Skeletal muscle tissue (tissue), 4 donors: Measurements from ENCODE around the gene TOR4A. TPM values are rescaled to one million over a fixed set of nuclear protein-coding genes. Genes with fewer than 3 reads are reported as not detected.

Source experiments
- H3K27ac ChIP-seq: one replicate; pipeline ENCODE4 v1.7.0; 2013; ENCODE audit warnings: mild to moderate bottlenecking, low read depth, low read length, inconsistent platforms
- H3K27me3 ChIP-seq, 3 donors: one replicate each; pipeline ENCODE4 v1.7.0; 2013; ENCODE audit warnings: low read length in 3 of 3; ENCODE audit not compliant: control insufficient read depth in 3 of 3, insufficient read depth in 3 of 3
- H3K36me3 ChIP-seq, 3 donors: one replicate each; pipeline ENCODE4 v1.7.0; 2013; ENCODE audit warnings: low read length in 3 of 3; ENCODE audit not compliant: control insufficient read depth in 3 of 3, insufficient read depth in 3 of 3
- H3K4me1 ChIP-seq, 3 donors: one replicate each; pipeline ENCODE4 v1.7.0; 2013; ENCODE audit warnings: low read length in 3 of 3, mild to moderate bottlenecking in 3 of 3; ENCODE audit not compliant: control insufficient read depth in 3 of 3, insufficient read depth in 3 of 3
- H3K4me3 ChIP-seq, 3 donors: one replicate each; pipeline ENCODE4 v1.7.0; 2013; ENCODE audit warnings: low read length in 3 of 3
- H3K9ac ChIP-seq, 3 donors: one replicate each; pipeline ENCODE4 v1.7.0; 2013; ENCODE audit warnings: low read length in 3 of 3, mild to moderate bottlenecking in 3 of 3, moderate library complexity in 2 of 3, low read depth in 1 of 3
- H3K9me3 ChIP-seq, 3 donors: one replicate each; pipeline ENCODE4 v1.7.0; 2013; ENCODE audit warnings: low read length in 3 of 3; ENCODE audit not compliant: control insufficient read depth in 3 of 3
- total RNA-seq: library from RNA; depleted of rRNA; stranded (reverse); fragments of >200 nt; gene quantifications from one replicate; pipeline ENCODE4 v1.2.3, GENCODE V29; 2014
- donor health status: Osteomylitis.

TOR4A gene
- total RNA-seq, 1 donor from 2014 or later: 2.1 TPM

DNA sequence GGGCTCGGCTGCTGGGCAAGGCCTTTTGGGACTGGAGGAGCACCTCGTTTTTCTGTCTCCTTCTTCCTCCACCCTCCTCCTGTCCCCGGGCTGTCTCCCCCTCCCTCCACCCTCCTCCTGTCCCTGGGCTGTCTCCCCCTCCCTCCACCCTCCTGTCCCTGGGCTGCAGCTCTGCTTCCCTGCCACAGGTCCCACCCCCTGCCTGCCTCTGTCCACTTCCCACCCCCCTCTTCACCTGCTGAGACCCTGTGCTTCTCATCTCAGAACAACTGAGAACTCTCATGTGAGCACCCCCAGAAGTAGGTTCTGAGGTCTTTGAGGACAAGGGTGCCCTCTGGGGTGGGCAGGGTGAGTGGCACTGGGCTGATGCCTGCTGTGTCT, 5.8 kb upstream of the TOR4A start:
- Histone ChIP-seq H3K9me3 (no peaks in the 10 kb centered on the region), H3K4me1 (peaks cover 25 to 47% (median 40%) of the 10 kb centered on the region in 3 donors), H3K36me3 (peaks cover 28 to 34% (median 28%) of the 10 kb centered on the region in 3 donors), H3K4me3 (no peak overlapping the region), H3K9ac (no peak overlapping the region), H3K27ac (no peak overlapping the region), H3K27me3 (peaks cover 3 to 15% (median 12%) of the 10 kb centered on the region in 3 donors)

GRCh38 chr9:137272241-137273094, 5.1 kb upstream of the TOR4A start:
- H3K9me3 ChIP-seq: no peaks in the 10 kb centered on the region
- no peak overlapping the region for H3K27ac ChIP-seq
- peaks cover 6 to 19% (median 17%) of the 10 kb centered on the region in 3 donors for H3K27me3 ChIP-seq
- peaks cover 22 to 29% (median 25%) of the 10 kb centered on the region in 3 donors for H3K36me3 ChIP-seq
- H3K4me1 ChIP-seq: peaks cover 33 to 55% (median 47%) of the 10 kb centered on the region in 3 donors
- no peak overlapping the region for H3K9ac ChIP-seq
- H3K4me3 ChIP-seq: no peak overlapping the region

DNA sequence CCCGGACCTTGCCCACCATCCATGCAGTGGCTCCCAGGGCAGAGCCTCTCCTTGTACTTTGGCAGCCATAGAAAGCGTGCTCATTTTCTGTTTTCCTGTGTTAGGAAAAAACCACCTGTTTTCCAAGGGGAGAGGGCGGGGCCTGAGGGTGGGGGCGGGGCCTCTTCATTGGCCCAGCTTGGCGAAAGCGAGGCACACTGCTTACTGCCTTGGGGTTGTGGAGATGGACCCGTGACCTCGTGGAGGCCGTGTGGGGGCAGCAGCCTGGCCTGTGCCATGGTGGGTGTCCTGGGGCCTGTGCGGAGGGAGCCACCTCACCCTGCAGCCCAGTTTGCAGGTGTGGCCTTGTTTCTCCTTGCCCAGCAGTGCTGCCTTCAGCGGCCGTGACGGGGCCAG, 4.4 kb upstream of the TOR4A start:
- H3K4me1 ChIP-seq: peaks cover 35 to 50% (median 45%) of the 10 kb centered on the region in 3 donors
- H3K27me3 ChIP-seq: peaks cover 9 to 25% (median 17%) of the 10 kb centered on the region in 3 donors
- H3K4me3 ChIP-seq: no peak overlapping the region
- H3K9me3 ChIP-seq: no peaks in the 10 kb centered on the region
- no peak overlapping the region for H3K27ac ChIP-seq
- H3K36me3 ChIP-seq: peaks cover 22 to 24% (median 22%) of the 10 kb centered on the region in 3 donors
- no peak overlapping the region for H3K9ac ChIP-seq

GRCh38 chr9:137273611-137274320, 3.8 kb upstream of the TOR4A start:
- H3K27ac ChIP-seq: no peak overlapping the region
- H3K4me1 ChIP-seq: peaks cover 30 to 44% (median 38%) of the 10 kb centered on the region in 3 donors
- peaks cover 13 to 27% (median 17%) of the 10 kb centered on the region in 3 donors for H3K27me3 ChIP-seq
- no peak overlapping the region for H3K4me3 ChIP-seq
- peak overlapping the region in 1 of 3 donors; percentile 45 for H3K9ac ChIP-seq
- H3K36me3 ChIP-seq: peaks cover 21 to 24% (median 22%) of the 10 kb centered on the region in 3 donors
- H3K9me3 ChIP-seq: no peaks in the 10 kb centered on the region

- Histone ChIP-seq H3K4me1 (peaks cover 21 to 32% (median 26%) of the 10 kb centered on the region in 3 donors), H3K36me3 (peaks cover 16 to 22% (median 21%) of the 10 kb centered on the region in 3 donors), H3K4me3 (no peak overlapping the region), H3K9ac (no peak overlapping the region), H3K9me3 (no peaks in the 10 kb centered on the region), H3K27ac (no peak overlapping the region), H3K27me3 (peaks cover 24 to 41% (median 26%) of the 10 kb centered on the region in 3 donors)
Measured at GRCh38 chr9:137275203-137275587, 2.3 kb upstream of the TOR4A start.

- peaks cover 14 to 21% (median 21%) of the 10 kb centered on the region in 3 donors for H3K36me3 ChIP-seq
- peaks cover 21 to 32% (median 26%) of the 10 kb centered on the region in 3 donors for H3K4me1 ChIP-seq
- H3K9me3 ChIP-seq: no peaks in the 10 kb centered on the region
- H3K4me3 ChIP-seq: no peak overlapping the region
- no peak overlapping the region for H3K27ac ChIP-seq
- peak overlapping the region in 2 of 3 donors; percentile 3 to 70 for H3K9ac ChIP-seq
- peaks cover 28 to 48% (median 31%) of the 10 kb centered on the region in 3 donors for H3K27me3 ChIP-seq
Measured at GRCh38 chr9:137275588-137276472, 1.7 kb upstream of the TOR4A start.

- peak overlapping the region; percentile 32 to 70 (median 33) for H3K9ac ChIP-seq
- H3K4me1 ChIP-seq: peaks cover 21 to 32% (median 26%) of the 10 kb centered on the region in 3 donors
- H3K36me3 ChIP-seq: peaks cover 13 to 19% (median 19%) of the 10 kb centered on the region in 3 donors
- H3K27ac ChIP-seq: peak overlapping the region; percentile 75
- H3K4me3 ChIP-seq: peak overlapping the region; percentile 7 to 54 (median 49)
- H3K27me3 ChIP-seq: peaks cover 31 to 56% (median 32%) of the 10 kb centered on the region in 3 donors
- no peaks in the 10 kb centered on the region for H3K9me3 ChIP-seq
Measured at GRCh38 chr9:137276473-137277328, 825 bp upstream of the TOR4A start.

GRCh38 chr9:137278061-137278701, 655 bp downstream of the TOR4A start:
- peaks cover 29 to 66% (median 31%) of the 10 kb centered on the region in 3 donors for H3K27me3 ChIP-seq
- H3K36me3 ChIP-seq: peaks cover 2 to 5% (median 5%) of the 10 kb centered on the region in 3 donors
- H3K4me3 ChIP-seq: peak overlapping the region; percentile 48 to 60 (median 49)
- no peaks in the 10 kb centered on the region for H3K9me3 ChIP-seq
- H3K27ac ChIP-seq: peak overlapping the region; percentile 75
- H3K4me1 ChIP-seq: peaks cover 27 to 32% (median 31%) of the 10 kb centered on the region in 3 donors
- H3K9ac ChIP-seq: peak overlapping the region; percentile 32 to 68 (median 33)
